ENCODE results near the gene NUP35.

DNA sequence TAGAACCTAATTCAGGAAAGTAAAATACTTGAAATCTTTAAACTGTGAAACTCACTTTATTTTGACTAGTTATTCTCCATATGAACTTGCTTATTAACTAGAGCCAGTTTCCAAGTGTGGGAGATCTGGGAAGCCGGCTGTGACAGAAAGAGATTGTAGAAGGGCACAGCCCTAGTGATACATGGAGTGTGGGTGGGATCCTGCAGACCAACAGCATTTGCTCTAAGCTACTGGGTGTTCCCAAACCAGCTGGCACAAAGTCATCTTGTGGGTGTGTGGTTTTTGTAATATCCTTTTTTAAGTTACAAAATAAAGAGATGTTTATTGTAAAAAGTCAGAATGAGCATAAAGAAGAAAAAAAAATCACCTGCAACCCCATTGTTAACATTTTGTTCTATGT lies 42.3 kb upstream of the NUP35 start:
- TF ChIP-seq EP300 (IDR thresholded peaks at IDR 0.05) (no peak), CTCF (IDR thresholded peaks at IDR 0.05) (no peak), POLR2A (IDR thresholded peaks at IDR 0.05) (no peak)

Data from gastroesophageal sphincter (tissue), 3 donors.